Measurements from ENCODE around the gene HDGFL1.

HDGFL1 gene

DNA sequence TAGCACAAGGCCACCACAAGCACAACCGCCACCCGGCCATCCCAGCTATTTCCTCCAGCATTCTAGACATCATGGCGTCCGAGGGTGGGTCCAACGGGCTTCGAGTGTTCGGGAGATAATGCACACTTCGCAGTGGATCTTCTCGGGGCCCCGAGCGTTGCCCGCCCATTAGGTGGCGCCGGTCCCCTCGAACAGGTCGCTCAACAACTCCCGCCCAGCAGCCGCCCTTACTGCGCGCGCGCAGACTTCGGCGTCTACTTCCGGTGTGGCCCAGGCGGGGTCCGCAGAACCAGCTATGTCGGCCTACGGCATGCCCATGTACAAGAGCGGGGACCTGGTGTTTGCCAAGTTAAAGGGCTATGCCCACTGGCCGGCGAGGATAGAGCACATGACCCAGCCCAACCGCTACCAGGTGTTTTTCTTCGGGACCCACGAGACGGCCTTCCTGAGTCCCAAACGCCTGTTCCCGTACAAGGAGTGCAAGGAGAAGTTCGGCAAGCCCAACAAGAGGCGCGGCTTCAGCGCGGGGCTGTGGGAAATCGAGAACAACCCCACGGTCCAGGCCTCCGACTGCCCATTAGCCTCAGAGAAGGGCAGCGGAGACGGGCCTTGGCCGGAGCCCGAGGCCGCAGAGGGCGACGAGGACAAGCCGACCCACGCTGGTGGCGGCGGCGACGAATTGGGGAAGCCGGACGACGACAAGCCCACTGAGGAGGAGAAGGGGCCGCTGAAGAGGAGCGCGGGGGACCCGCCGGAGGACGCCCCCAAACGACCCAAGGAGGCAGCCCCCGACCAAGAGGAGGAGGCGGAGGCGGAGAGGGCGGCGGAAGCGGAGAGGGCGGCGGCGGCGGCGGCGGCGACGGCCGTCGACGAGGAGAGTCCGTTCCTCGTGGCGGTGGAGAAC, at the start of gene HDGFL1:
Gene HDGFL1, plus strand, starts transcription at position 286 of the 904 bp plus-strand sequence. Its CDS starts 10 bp downstream, at position 296.
- no peak for DNase-seq (ENCODE audit: low read depth in 3 of 3)

DNA sequence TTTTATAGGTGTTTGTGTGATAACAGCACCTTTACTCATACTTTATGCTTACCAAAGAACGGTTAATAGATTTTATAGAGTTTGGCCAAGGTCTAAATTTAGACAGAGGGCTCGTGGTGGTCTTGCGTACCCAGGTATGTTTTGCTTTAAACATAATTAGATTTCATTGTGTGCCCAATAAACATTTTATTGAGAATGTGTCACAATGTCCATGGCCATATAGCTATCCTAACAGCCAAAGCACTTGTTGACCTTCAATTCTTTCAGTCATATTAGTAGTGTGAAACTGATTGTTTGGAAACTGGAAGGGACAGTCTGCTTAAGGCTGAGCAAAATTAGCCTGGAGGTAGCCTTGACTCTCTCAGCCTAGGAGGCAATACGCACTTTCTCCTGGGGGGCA, 48.3 kb upstream of the HDGFL1 start:
- DNase-seq (ENCODE audit: low read depth in 3 of 3), result no peak

DNA sequence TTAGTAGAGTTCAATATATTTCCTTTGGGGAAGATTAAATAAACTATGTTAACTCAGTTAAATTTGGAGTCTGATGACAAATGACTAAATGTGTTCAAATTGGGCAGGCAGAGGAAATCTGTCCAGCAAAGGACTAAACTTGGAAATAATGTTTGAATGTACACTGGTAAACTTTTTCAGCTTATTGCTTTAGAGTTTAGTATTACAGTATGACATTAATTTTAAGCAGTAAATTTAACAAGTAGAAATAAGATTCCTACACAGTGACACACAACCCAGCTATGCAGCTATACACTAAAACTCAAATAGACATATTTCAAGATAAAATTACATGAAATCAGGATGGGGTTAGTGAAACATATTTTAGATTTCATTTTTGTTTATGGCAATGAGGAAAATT, 42.6 kb upstream of the HDGFL1 start:
- DNase-seq (ENCODE audit: low read depth in 3 of 3), result no peak

DNA sequence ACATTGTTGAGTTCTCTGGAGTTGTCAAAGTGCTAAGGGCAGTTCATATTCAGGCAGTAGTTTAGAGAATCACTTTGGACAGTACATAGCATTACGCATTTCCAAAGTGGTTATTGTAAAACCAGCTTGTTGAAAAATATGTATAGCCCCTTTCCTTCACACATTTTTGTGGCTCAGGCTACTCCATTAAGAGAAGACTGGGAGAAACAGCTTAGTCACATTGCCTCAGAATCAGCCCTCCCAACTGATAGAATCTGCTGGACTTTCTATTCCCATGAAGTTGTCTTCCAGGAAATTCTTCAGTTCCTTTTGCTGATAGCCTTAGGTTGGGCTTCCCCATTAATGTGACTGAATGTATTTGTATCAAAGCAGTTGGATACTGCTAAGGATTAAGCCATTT, 39.5 kb upstream of the HDGFL1 start:
- DNase-seq (ENCODE audit: low read depth in 3 of 3), result no peak

DNA sequence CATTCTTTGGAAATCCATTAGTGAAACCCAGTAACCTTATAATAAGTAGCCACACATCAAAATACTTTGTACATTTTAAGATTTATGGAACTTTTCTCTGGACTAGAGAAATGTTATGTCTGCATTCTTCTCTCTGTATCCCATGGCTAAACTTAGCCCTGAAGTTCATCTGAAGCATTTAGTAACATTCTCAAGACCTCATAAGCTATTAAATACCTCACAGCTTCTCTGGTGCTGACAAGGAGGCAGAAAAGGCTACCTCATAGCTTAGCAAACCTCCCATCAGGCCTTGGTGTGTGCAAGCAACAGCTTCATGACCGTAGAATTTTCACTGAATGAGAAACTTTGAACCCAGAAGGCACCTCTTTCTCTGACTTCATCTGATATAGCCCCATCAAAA, 38.9 kb upstream of the HDGFL1 start:
- no peak for DNase-seq (ENCODE audit: low read depth in 3 of 3)

DNA sequence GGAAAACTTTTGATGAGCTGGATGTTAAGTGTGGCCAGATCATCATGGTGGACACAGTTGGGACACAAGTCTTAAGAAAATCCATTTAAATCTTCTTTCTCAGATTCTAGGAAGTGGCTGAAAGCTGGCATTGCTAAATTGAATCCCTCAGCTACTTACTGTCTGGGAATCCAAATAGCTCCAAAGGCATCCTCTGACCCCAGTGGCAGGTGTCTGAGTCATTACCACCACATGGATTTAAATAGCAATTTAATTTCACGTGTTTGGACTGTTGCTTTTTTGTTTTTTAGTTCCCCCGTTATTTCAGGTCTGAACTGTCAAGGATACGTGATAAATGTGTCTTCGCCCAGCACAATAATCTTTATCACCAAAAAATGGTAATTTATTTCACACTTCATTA, 33.2 kb upstream of the HDGFL1 start:
- DNase-seq (ENCODE audit: low read depth in 3 of 3), result no peak

DNA sequence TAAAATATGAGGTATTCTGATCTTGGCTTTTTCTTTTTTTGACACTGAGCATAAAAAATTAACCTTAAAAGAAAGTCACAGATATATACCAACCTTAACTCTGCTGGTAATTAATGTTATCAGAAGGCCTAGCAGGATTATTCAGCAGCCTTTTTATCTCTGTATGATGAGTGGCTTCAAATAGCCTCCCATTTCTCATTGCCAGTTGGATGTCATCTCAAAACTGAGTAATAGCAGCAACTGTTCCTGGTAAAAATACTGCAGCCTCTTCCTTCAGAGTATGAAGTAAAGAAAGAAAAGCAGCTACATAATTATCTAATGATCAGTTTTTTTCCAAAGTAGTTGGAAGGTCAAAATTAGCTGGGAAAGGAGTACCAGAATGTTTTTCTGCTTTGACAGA, 24.9 kb upstream of the HDGFL1 start:
- no peak for DNase-seq (ENCODE audit: low read depth in 3 of 3)

DNA sequence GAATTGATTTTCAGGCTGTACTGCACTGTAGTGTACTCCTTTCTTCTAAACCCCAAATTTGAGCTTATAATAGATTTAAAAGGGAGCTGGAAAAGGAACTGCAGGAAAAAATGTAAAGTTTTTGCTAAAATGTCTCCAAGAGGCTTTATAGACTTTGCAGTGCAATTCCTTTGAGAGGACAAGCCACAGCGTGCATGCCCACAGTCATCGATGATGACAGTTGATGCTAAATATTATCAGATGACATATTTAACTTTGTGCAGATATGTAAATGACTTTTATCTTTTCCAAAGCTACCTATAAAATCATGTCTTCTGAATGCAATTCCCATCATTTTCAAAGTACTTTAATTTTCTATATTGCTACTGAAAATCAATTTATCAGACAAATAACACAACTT, 24.3 kb upstream of the HDGFL1 start:
- no peak for DNase-seq (ENCODE audit: low read depth in 3 of 3)

DNA sequence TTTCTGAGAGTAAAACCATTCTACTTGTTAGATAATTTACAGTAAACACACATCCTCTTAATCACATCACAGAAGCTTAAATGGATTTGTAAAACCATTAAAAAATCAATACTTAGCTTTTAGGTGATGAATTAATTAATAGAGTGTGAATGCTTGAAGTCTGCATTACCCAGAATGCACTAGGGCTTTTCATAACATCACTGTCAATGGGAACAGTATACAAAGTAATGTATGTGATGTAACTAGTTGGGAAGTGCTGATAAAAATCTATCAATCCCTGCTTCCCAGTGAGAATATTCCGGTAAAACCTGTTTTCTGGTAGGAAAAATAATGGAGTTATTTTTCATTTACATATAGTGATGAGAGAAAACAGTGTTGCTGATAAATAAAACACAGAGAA, 23.1 kb upstream of the HDGFL1 start:
- no peak for DNase-seq (ENCODE audit: low read depth in 3 of 3)

DNA sequence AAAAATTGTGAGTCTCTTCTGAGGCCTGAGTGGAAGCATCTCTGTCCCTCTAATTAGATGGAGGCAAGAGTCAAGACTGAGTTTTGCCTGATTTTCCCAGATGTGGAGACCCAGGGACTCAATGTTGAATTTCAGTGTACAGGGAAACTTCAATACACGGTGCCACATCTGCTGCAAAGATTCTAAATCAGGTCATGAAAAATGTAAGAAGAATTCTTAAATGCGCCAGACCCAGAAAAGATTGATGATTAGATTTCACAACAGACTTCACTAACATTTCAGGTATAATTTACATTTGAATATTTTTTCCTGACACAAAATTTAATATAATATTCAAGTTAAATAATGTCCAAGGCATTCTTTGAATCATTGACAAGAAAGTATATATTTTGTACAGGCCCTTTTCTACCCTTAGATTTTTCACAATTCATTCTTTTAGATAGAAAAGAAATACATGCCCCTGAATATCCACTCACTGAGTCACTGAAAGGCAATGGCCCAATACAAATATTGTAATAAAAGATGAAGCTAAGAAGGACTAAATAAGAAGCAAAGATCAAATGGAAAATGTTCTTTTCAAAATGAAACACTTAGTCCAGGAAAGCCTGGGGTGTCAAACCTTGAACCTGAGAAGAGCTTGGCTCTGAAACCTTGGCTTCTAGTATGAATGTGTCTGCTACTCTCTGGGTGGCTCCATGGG, 18.2 kb upstream of the HDGFL1 start:
- no peak for DNase-seq (ENCODE audit: low read depth in 3 of 3)

DNA sequence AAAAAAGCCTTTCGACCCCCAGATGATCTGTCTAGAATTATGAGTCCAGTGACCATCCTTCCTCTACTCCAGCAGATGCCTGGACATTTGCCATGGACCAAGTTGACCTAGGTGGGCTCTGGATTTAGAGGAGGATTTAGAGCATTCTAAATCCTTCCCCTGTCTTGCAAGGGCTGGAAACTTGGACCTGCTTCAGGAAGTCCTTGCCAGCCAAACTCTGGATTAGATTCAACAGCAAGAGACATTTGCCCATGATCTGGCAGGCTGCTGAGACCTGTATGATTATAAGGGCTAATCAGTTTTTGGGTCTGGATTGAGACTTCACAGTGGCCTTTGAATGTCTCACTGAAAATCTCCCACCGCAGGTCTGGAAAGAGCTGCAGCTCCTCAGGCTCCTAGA, 13.1 kb upstream of the HDGFL1 start:
- no peak for DNase-seq (ENCODE audit: low read depth in 3 of 3)

DNA sequence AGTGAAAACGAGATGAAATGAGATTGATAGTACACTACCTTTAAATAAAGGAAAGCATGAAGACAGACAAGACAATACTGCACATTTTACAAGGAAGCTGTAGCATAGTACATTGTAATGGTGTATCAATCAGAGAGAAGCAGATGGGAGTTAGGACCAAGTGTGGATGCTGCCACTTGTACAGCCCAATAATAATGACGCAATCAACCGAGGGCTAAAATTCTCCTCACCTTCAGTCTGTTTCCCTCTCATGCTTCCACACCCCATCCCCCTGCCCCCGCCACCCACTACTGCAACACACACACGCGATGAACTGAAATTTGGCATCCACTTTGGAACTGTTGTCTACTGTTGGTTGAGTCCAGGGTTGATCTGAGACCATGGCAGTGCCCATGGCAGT, 12.4 kb upstream of the HDGFL1 start:
- no peak for DNase-seq (ENCODE audit: low read depth in 3 of 3)

DNA sequence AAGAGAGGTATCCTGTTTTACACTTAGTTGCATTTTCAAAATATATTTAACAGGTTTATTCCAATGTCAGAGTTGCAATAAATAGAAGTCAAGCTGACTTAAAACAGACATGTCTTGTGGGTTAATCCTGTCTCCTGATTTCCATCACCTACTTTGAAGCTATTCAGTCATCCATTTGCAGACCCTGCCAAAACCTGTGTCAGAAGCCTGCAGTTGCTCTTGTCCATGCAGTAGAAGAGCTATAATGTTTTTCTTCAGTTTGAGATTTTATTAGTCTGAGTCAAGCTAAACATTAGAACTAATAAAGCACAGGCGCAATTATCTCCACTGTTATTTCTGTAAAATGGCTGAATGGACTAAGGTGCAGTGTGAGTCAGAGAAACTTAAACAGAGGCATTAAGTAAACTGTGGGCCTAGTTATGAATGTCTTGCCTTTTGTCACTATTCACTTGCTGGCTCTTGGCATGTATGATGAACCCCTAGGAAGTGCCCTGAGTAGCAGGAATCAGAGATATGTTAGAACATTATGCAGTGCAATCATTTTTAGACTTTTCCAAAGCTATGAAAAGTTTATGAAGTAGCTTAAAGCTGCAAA, 11.0 kb upstream of the HDGFL1 start:
- DNase-seq (ENCODE audit: low read depth in 3 of 3), result no peak

DNA sequence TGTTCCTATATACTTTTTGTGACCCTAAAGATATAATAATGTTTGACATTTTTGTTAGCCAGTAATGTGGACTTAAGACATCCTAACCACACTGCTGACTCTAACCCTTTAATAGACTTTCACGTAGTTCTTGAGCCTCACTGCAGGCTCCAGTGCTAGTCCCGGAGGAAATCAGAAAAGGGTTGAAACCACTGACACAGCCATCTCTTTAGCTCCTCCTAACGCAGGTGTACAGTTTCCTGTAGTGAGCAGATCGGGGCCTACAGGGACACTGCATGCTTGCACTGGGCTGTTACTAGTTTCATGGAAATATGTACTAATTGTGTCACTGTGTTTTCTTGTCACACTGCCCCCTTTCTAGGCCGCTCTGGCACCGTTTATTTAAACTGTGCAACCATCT, 512 bp upstream of the HDGFL1 start:
- no peak for DNase-seq (ENCODE audit: low read depth in 3 of 3)

DNA sequence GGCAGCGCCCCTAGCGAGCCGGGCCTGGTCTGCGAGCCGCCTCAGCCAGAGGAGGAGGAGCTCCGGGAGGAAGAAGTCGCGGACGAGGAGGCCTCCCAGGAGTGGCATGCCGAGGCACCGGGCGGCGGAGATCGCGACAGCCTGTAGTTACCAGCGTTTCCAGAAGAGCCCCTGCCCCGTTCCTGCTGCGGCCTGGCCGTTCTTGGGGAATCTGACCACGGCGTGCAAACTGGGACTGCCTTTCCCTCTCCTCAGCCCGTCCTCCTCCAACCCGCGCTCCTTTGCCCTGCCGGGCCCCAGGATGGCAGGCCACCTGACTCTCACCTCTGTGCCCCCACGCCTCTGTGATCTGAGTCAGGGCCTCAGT, 802 bp downstream of the HDGFL1 start:
- no peak for DNase-seq (ENCODE audit: low read depth in 3 of 3)

DNA sequence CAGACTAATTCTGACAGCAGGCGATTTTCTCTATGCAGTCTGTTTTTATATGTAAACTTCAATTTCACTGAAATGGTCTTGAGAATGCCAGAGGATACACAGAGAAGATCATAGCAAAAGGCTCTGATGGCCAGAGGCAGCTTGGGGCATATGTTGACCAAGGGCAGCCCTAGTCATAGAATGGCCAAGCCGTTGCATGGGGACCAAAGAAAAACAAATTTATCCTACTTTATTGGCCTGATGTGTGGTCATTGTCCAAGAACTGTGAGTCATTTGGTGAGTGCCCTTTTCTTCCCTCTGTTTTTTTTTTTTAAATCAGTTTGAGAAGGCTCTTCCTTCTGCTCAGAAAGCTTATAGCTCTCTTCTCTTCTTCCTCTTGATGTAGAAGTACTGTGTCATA, 5.8 kb downstream of the HDGFL1 start:
- no peak for DNase-seq (ENCODE audit: low read depth in 3 of 3)

DNA sequence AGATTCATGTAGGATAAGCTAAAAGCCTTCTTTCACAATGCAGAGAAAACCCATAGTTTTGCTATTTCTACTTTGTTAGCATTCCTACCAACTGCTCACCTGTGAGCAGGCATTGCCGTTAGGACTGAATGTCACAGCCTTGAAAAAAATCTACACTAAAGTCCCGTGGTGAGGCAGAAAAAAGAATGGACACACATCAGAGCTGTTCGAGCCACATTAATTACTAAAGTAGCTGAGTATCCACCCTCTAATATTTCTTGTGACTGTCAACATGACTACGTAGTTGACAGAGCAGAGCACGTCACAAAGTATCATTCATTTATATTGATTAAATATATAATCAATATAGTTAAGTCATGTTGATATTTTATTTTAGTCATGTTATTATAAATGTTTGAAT, 10.1 kb downstream of the HDGFL1 start:
- no peak for DNase-seq (ENCODE audit: low read depth in 3 of 3)

DNA sequence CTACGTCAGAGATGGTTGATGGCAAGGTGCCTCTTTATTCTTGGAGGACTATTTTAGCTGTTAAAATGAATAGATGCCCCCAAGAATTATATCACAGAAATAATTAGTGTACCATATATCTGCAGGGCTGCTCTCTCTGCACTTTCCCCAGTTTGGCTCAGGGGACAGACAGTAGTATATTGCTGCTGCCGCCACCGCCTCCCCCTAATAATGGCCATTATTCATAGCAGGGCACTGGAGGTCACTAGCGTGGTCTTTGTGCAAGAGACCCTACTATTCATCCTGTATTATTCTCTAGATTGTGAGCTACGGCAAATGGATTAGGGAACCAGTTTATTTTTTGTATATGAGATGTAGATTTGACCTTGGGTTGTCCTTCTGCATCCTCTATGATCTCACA, 11.0 kb downstream of the HDGFL1 start:
- no peak for DNase-seq (ENCODE audit: low read depth in 3 of 3)

DNA sequence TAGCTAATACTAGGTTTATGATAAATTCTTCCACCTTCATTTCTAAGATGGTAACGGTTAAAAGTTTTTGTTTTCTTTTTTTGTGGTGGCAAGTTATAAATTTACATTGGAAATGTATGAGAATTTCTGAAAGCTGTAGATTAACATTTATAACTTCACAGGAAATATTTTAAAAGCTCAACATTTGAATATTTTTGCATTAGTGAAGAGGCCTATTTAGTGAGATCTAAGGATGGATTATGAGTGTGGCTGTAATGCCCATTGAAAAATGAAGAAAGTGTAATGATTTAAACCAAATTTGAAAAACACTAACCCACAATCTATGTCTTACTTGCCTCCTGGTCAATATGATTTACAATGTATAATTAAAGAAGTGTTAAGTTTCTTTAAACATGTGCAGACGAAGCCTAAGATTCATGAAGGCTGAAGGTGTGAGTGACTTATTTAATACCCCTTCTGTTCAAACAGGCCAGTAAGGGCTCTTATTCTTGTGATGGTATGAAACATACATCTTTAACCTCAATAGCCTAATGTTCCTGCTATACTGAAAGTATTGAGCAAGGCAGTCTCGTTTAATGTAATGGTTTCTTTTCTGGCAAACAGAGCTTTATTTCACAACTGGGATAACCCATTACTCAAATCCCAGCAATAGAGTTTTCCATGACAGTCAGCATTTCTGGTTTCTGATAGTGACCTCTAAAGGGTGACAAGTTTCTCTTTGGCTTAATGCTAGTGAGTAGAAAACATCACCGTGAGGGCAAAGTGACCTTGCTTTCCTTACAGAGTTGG, 13.2 kb downstream of the HDGFL1 start:
- no peak for DNase-seq (ENCODE audit: low read depth in 3 of 3)

DNA sequence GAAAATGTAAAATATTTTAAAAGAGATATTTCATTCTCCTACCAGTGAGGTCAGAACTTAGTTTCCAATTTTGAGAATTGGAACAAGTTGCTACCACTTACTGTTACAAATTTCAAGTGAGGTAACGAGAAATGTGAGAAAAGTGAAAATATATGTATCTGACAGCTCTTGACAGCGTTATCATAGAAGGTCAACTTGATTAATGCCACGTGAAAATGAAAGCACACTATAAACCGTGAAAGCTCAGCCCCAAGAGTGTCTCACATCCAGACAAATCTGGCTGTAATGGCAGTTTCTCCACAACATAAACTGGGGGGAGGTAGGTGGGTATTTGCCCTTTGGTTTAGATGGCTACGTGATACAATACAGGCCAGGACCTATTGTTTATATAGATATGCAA, 13.9 kb downstream of the HDGFL1 start:
- DNase-seq (ENCODE audit: low read depth in 3 of 3), result no peak

DNA sequence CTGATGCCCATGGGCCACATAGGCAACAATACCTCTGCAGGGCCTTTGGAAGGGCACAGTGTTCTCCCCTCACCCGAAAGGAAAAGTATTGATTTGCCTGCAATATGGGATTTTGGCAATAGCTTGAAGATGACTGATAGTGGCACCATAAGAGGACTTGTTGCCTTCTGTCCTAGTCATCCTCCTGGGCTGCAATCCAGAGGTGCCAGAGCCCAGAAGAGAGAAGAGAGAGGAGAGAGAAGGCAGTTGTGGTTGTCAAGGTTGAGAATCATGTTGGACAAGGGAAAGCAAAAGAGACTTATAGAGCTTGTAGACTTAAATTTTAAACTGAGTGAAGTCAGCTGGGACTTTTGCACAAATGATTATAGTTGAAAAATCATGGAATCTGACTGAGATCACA, 14.6 kb downstream of the HDGFL1 start:
- no peak for DNase-seq (ENCODE audit: low read depth in 3 of 3)

DNA sequence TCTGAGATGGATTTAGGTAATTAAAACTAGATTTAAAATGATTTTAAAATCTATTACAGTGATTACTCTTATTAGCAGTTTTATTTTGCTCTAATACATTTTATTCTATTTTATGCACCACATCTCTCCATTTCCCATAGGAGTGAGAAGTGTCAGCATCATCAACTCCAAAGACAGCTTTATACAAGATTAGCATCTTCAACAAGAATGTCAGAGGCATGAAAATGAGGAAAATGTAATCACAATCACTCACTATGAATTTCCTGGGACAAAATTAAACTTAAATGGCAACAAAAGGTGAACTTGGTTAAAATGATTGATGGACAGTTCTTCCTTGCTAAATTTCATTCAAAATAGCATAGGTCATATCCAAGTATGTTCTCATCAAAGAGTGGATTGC, 19.8 kb downstream of the HDGFL1 start:
- no peak for DNase-seq (ENCODE audit: low read depth in 3 of 3)

All from stimulated activated CD4-positive, alpha-beta T cell treated with anti-CD3 and anti-CD28 coated beads, TNF-alpha, amount 100 ng/mL, for 48 hours (primary cell).